GM18873 (cell line): ENCODE data around the gene FOXN3.

Experiments used
- ATAC-seq: cut with Tn5 transposase; IDR thresholded peaks from one replicate; pipeline ENCODE4 v1.9.1; 2021; ENCODE audit warnings: mild to moderate bottlenecking, moderate library complexity, moderate number of reproducible peaks; ENCODE audit not compliant: unreplicated experiment, low FRiP score

The FOXN3 gene

GRCh38 chr14:89185919-89186855 is 230.8 kb downstream of the FOXN3 start:
- ATAC-seq = no peak

- no peak for ATAC-seq
Measured at GRCh38 chr14:89184952-89185351, 232.1 kb downstream of the FOXN3 start.

- ATAC-seq = no peak
Measured at GRCh38 chr14:89182326-89182725, 234.7 kb downstream of the FOXN3 start.

GRCh38 chr14:89180546-89180945 is 236.5 kb downstream of the FOXN3 start:
- ATAC-seq = no peak

- no peak for ATAC-seq
Measured at GRCh38 chr14:89179891-89180404, 237.1 kb downstream of the FOXN3 start.

GRCh38 chr14:89178800-89179535 is 238.1 kb downstream of the FOXN3 start:
- no peak for ATAC-seq

- ATAC-seq = no peak
Measured at GRCh38 chr14:89178376-89178775, 238.7 kb downstream of the FOXN3 start.

- ATAC-seq = no peak
Measured at GRCh38 chr14:89175881-89176799, 240.9 kb downstream of the FOXN3 start.

GRCh38 chr14:89171628-89172027 is 245.4 kb downstream of the FOXN3 start:
- no peak for ATAC-seq

- ATAC-seq = no peak
Measured at GRCh38 chr14:89171168-89171567, 245.9 kb downstream of the FOXN3 start.

- no peak for ATAC-seq
Measured at GRCh38 chr14:89167705-89168104, 249.3 kb downstream of the FOXN3 start.

- ATAC-seq = no peak
Measured at GRCh38 chr14:89166633-89167032, 250.4 kb downstream of the FOXN3 start.

GRCh38 chr14:89165189-89166181 is 251.5 kb downstream of the FOXN3 start:
- ATAC-seq = peak; percentile 66

GRCh38 chr14:89164168-89165073 is 252.6 kb downstream of the FOXN3 start:
- peak; percentile 10 for ATAC-seq

GRCh38 chr14:89163031-89163636 is 253.9 kb downstream of the FOXN3 start:
- no peak for ATAC-seq

GRCh38 chr14:89162586-89162985 is 254.4 kb downstream of the FOXN3 start:
- no peak for ATAC-seq

- no peak for ATAC-seq
Measured at GRCh38 chr14:89160437-89160836, 256.6 kb downstream of the FOXN3 start.

- no peak for ATAC-seq
Measured at GRCh38 chr14:89158701-89159100, 258.3 kb downstream of the FOXN3 start.
